A549 (cell line): ENCODE results near the gene NDUFC2.

Source experiments
- CBX2 ChIP-seq: fragments of 200-600 bp; sonication (generic); IDR thresholded peaks from 2 replicates; pipeline ENCODE4 v1.6.1; 2016; ENCODE audit warnings: low read depth, mild to moderate bottlenecking, borderline replicate concordance
- CTCF ChIP-seq: fragments of >200 bp; sonication (Bioruptor Twin); formaldehyde crosslinking; IDR thresholded peaks from 3 replicates; pipeline ENCODE4 v1.5.1; 2016
- E2F6 ChIP-seq: IDR thresholded peaks from 2 replicates; pipeline ENCODE4 v1.6.1; 2012; ENCODE audit warnings: low read depth, borderline replicate concordance
- FOXS1 ChIP-seq: fragments of 250-450 bp; sonication (Bioruptor Pico); IDR thresholded peaks from 2 replicates; pipeline ENCODE4 v1.5.0; 2020; ENCODE audit warnings: mild to moderate bottlenecking, moderate library complexity
- NR3C1 ChIP-seq: fragments of >200 bp; sonication (Bioruptor Twin); formaldehyde crosslinking; IDR thresholded peaks from 3 replicates; pipeline ENCODE4 v1.6.1; 2017
- PBX3 ChIP-seq: IDR thresholded peaks from 2 replicates; pipeline ENCODE4 v1.6.1; 2012
- POLR2A ChIP-seq: IDR thresholded peaks from 2 replicates; pipeline ENCODE4 v1.6.1; 2012; ENCODE audit warnings: mild to moderate bottlenecking, low read length
- RAD21 ChIP-seq, 2 experiments: fragments of >200 bp in 1 of 2; sonication (Bioruptor Twin) in 1 of 2; formaldehyde crosslinking in 1 of 2; IDR thresholded peaks in 1 of 2; conservative IDR thresholded peaks in 1 of 2; 2 replicates in 1 of 2; 3 replicates in 1 of 2; pipeline ENCODE4 v1.6.1; 2012 to 2018; ENCODE audit warnings: inconsistent platforms in 1 of 2
- RCOR1 ChIP-seq: fragments of 150-350 bp; IDR thresholded peaks from 2 replicates; pipeline ENCODE4 v1.6.1; 2014; ENCODE audit warnings: antibody characterized with exemption, low read length, low read depth
- SREBF2 ChIP-seq: fragments of 450-650 bp; IDR thresholded peaks from 2 replicates; pipeline ENCODE4 v1.6.1; 2014; ENCODE audit warnings: mild to moderate bottlenecking, moderate library complexity

- TF ChIP-seq POLR2A (no peak), NR3C1 (no peak), FOXS1 (no peak), CTCF (no peak), PBX3 (no peak), RCOR1 (no peak), RAD21 (conservative IDR thresholded peaks at IDR 0.05 in 1 of 2, IDR thresholded peaks at IDR 0.05 in 1 of 2) (no peak), SREBF2 (no peak), E2F6 (no peak), CBX2 (no peak)
Observed at GRCh38 chr11:78057462-78058055, 22.1 kb downstream of the NDUFC2 start.
